ENCODE results near the gene UBXN10.

- no peak for TF ChIP-seq EZH2 (IDR thresholded peaks at IDR 0.05)
- TF ChIP-seq POLR2AphosphoS5 (IDR thresholded peaks at IDR 0.05; ENCODE audit: borderline replicate concordance, low read depth, low read length), result no peak
Measured at GRCh38 chr1:20209471-20209870, 23.6 kb downstream of the UBXN10 start.

All from SK-N-MC (cell line).